ENCODE data around the gene CYSRT1. TPM values are rescaled to one million over a fixed set of nuclear protein-coding genes. Genes with fewer than 3 reads are reported as not detected.

The CYSRT1 gene, protein sequence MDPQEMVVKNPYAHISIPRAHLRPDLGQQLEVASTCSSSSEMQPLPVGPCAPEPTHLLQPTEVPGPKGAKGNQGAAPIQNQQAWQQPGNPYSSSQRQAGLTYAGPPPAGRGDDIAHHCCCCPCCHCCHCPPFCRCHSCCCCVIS
- total RNA-seq = not detected

DNA sequence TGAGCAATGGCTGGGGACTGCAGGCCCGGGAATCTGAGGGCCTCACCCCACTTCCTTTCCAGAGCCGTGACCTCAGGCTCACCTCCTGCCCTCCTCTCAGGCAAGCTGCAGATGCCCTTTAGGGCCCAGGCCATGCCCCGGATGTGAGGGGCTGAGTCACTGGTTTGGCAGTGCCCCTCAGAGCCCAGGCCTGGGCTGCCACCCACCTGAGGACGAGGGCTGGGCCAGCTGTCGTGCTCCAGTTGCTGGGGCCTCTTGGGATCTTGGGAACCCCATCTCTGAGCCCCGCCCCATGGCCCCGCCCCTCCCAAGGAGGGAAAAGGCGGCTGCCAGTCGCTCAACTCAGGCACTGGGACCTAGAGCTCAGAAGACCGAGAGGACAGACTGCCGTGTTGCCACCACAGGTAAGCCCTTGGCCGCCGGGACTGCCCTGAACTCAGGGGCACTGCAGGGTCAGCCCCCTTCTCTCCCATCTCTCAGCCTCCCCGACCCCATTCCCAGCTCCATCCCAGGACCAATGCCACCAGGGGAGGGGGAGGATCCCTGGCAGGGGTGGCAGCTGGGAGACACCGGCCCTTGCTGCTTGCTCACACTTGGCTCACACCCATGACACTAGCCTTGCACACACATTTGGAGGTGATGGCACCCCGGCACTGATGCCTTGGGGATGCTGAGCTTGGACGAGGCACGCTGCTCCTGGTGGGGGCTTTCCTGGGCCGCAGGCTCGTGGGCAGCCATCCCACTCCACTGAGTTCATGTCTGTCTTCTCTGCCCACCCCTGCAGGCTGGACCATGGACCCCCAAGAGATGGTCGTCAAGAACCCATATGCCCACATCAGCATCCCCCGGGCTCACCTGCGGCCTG lies at the start of gene CYSRT1:
Gene CYSRT1, plus strand, starts transcription at position 345 of the 865 bp plus-strand sequence. Its CDS starts 448 bp downstream, at position 793.

DNA sequence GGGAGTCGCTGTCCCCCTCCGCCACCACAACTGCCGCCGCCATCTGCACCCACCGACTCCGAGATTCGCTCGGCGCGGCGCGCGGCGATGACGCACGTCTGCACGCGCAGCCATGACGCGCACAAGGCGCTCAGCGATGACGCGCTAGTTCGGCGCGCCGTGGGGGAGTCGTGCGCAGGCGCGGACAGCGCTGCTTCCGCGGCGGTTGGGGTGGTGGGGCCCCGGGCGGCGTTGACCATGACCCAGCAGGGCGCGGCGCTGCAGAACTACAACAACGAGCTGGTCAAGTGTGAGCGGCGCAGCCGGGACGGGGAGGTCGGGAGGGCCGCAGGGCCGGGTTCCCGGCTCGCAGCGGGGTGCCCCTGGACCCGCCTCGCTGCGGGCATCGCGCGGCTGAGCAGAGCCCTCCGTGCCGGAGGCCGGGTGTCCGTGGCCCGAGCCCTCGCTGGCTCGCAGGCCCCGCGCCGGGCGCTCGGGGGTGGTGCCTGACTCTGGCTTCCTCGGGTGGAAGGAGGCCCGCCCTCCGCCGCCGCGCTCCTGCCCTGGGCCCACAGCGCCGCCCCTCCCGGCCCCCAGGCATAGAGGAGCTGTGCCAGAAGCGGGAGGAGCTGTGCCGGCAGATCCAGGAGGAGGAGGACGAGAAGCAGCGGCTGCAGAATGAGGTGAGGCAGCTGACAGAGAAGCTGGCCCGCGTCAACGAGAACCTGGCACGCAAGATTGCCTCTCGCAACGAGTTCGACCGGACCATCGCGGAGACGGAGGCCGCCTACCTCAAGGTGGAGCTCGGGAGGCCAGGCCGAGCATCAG lies 36.3 kb upstream of the CYSRT1 start, which contains the start of the genes ANAPC2 and SSNA1:
Gene ANAPC2, minus strand, starts transcription at position 71 of the 807 bp plus-strand sequence. Its CDS starts 28 bp downstream, at position 43.
Gene SSNA1, plus strand, starts transcription at position 187 of the 807 bp plus-strand sequence. Its CDS starts 51 bp downstream, at position 238.

DNA sequence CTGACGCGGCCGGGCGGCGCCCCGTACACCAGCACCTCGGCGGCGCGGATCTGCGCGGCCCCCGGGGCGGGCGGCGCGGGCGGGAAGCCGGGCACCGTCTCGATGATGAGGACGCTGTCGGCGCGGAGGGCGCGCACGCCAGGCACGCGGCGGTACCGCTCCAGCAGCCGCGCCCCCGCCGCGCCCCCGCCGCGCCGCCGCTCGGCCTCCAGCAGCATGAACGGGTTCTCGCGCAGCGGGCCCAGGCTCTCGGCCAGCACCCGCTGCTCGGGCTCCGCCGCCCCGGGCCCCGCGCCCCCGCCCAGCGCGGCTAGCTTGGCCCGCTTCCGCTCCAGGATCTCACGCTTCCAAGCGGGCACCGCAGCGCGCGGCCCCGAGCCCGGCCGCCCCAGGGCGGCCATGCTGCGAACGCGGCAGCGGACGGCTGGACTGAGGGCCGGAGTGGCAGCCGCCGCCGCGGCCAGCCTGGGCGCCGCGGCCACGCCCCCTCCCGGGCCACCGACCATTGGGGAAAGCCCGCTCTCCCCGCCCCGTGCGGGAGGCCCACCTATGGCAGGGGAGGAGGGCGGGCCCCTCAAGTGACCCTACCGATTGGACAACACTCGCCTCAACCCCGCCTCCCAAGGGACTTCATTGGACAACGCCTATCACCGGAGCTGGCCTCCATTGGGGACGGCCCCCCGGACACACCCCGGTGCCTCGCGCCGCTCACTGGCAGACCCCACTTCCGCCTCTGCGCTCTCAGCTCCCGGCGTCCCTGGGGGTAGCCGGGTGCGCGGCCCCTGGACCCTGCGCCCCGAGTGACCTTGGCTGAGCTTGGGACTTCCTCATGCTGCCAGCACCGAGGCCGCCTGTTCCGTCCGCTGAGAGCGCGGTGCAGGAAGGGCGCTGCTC lies 24.4 kb upstream of the CYSRT1 start, which contains the start of gene TPRN:
Gene TPRN, minus strand, starts transcription at position 431 of the 894 bp plus-strand sequence. Its CDS starts 30 bp downstream, at position 401.

DNA sequence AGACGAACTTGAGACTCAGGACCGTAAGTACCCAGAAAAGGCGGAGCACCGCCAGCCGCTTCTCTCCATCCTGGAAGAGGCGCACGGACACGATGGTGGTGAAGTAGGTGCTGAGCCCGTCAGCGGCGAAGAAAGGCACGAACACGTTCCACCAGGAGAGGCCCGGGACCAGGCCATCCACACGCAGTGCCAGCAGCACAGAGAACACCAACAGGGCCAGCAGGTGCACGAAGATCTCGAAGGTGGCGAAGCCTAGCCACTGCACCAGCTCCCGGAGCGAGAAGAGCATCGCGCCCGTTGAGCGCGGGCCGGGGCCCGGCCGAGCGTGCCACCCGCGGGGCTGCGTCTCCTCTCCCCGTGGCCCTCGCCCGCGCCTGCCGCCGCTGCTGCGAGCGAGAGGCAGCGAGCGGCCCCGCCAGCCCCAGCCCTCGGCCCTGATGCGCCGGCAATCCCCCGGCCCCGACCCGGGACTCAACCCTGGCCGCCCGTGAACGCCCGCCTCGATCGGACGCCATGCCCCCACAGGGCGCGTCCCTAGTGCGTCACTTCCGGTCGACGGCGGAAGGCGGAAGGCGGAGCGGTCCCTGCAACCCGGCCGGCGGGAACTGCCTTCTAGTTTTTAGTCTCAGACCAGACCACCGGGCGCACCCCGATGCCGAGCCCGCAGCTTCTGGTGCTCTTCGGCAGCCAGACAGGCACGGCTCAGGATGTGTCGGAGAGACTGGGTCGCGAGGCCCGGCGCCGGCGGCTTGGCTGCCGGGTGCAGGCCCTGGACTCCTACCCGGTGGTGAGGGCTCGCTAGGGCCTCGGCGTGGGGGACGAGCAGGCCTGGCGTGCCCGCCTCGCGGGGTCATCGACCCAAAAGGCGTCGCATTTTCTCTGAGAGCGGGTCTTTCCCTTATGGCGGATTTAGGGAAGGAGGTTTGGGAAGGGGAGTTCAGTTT lies 19.6 kb upstream of the CYSRT1 start, which contains the start of the genes NDOR1 and TMEM203:
Gene NDOR1, plus strand, starts transcription at position 575 of the 944 bp plus-strand sequence. Its CDS starts 78 bp downstream, at position 653.
Gene TMEM203, minus strand, starts transcription at position 523 of the 944 bp plus-strand sequence. Its CDS starts 234 bp downstream, at position 289.

DNA sequence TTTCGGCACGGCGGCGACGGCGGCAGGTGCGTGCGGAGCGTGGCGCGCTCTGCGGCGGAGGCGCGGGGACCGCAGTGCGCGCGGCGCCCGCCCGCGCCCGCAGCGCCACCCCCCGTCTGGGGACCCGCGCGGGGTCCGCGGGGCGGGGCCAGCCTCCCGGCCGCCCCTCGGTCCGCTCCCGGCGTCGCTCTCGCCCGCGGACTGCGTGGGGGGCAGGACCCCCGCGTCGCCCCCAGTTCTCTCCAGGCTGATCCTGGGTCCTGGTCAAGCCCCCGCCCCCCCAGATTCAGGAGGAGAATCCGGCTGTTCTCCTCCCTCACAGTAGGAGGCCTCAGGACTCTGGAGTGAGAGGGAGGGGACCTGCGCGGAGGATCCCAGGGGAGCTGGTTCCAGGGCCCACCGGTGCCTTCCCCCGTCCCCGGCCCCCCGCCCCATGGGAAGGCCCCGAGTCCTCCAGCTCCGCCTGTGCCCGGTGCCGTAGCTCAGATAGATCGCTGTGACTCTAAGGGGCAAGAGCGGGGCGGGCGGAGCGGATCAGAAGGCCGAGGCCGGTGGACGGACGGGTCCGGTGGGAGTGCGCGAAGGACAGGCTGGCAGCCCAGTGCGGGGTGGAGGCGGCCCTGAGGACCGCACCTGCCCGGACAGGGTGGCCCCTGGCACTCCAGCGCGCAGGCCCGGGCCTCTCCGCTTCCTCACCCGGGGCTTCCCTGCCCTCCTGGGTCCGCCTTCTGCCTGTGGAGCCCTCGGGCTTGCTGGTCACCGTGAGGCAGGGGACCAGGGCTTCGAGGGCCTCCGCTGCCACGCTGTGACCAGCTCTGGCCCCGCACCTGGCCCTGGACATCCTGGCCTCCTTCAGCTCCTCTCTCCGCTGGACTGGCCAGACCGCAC lies 2.5 kb upstream of the CYSRT1 start, which contains the start of gene RNF208:
Gene RNF208, minus strand, starts transcription at position 51 of the 888 bp plus-strand sequence. CDS start 1,028 bp downstream, outside the sequence.

DNA sequence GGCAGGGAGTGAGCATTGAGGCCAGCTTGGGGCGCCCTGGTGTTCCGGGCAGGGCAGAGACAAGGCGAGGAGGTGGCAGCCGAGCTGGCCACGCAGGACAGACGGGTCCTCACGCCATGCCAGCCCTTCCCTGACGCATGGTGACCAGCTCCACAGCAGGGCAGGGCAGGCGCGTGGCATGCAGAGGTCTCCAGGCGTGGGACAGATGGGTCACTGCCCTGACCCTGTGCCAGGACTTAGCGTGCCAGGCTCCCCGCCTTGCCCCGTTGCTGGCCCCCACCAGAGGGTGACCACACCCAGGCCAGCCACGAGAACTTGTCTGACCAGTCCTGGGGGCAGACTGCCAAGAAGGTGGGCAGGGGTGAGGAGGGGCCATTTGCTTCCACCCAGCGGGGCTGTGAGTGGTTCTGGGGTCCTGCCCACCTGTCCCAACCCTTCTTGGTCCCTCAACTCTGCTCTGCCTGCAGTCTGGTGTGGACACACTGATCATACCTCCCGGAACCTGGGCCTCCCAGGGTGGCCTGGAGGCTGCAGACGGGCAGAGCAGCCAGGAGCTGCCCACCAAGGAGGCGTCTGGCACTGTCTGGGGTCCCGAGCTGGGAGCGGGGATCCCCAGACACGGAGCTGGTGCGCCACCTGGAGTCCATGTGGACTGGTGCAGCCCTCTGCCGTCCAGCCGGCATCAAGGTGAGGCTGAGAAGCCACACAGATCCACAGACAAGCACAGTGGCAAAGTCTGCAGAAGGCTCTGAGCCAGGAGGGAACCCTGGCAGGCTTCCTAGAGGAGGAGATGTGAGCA lies 2.3 kb downstream of the CYSRT1 start, which contains the start of gene RNF224:
Gene RNF224, plus strand, starts transcription at position 449 of the 799 bp plus-strand sequence. CDS start 834 bp downstream, outside the sequence.

DNA sequence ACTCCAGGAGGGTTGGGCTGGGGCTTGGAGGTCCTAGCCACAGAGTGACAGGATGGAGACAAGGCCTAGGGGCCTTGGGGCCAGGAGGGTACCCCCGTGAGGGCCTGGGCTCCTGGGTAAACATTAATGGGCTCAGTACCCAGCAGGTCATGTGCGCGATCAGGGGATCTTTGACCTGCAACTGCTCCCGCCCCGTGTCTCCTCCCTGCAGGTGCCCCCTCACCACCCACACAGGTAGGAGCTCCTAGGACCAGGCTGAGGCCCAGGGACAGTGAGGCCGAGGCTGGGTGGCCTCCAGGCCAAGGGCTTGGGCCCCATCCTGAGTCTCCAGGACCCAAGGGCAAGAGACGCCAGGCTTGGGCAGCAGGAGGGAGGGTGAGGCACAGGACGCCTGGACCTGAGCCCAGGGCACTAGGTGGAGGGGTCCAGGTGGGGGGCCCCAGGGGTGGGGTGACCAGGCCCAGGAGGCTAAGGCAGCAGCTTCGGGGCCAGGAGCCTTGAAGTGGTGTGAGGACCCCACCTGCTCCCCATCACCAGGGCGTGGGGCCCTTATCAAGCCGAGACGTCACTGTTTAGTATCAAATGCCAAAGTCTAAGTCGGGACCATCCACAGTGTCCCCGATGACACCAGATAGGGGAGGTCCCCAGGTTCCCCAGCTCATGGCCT lies 5.9 kb downstream of the CYSRT1 start, which contains the start of gene SLC34A3:
Gene SLC34A3, plus strand, starts transcription at position 197 of the 667 bp plus-strand sequence. CDS start 802 bp downstream, outside the sequence.

DNA sequence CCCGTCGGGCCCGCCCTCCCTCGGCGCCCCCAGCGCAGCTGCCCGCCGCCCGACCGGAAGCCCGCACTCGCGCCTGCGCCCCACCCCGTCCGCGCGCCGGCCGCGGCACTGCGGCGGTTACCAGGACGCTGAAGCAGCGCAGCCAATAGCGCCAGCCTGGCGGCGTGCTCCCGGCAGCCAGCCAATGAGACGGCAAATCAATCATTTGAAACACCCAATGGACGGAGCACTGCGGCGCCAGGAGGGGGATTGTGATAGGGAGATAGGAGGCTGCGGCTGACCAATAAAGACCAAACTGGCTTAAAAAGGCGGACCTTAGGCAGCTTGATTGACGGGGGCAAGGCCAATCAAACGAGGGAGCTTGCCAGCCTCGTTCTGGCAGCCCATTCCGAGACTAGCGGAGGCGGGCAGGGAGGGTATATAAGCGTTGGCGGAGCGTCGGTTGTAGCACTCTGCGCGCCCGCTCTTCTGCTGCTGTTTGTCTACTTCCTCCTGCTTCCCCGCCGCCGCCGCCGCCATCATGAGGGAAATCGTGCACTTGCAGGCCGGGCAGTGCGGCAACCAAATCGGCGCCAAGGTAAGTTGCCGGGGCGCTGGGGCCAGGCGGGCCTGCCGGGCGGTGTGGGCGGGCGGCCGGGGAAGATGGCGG lies 16.0 kb downstream of the CYSRT1 start, which contains the start of gene TUBB4B:
Gene TUBB4B, plus strand, starts transcription at position 447 of the 649 bp plus-strand sequence. Its CDS starts 74 bp downstream, at position 521.

DNA sequence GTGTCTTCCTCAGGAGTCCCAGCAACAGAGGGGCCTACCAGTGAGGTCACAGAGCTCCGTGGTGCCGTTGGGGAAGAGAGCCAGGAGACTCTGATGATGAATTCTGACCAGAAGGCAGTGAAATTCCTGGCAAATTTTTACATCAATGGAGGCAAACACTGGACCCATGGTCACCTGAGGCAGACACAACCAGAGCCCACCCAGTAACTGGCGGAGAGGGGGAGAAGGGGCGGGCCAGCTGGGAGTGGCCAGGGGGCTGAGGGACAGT lies 26.2 kb downstream of the CYSRT1 start, which contains the start of gene STPG3:
Gene STPG3, plus strand, starts transcription at position 93 of the 268 bp plus-strand sequence. Its CDS starts 1 bp downstream, at position 94.

DNA sequence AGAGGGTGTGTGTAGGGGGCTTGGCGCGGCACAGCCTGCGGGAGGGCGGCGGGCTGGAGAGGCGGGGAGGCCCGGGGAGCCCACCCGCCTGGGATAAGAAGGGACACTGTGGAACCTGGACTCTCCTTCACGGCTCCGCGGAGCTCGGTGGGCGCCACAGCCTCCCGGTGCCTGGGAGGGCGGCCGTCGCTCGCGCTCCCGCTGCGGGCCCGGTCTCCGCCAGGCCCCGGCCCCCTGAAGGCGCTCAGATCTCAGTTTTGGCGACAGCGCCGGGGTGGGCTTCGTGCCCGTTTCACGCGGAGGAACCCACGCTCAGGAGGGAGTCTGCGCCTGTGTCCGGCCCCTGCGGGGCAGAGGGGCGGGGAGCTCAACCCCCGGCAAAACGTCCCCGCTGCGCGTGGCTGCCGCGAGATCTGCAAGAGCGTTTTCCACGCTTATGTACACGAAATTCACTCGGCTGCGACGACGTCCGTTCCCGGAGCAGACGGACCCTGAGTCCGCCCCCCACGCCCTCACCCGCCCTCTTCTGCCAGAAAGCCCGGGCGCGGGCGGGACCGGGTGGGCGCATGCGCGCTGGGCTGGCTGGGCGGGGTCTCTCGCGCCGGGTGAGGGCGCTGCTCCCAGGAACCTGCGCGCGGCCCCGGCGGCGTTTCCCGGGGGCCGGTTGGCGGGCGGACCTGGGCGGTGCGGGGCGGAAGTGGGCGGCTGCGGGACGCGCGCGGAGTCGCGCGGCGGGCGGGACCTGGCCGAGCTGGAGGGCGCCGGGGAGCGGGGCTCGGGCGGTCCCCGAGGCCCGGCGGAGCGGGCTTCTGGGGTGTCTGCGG lies 29.9 kb downstream of the CYSRT1 start, which contains the start of gene NELFB:
Gene NELFB, plus strand, starts transcription at position 704 of the 824 bp plus-strand sequence.

Other genes with a start within 250 kb of the CYSRT1 start
- 11.9 TPM for gene PTGDS, start 247.7 kb upstream of the CYSRT1 start, total RNA-seq
- 0.94 TPM for gene LCNL1, start 242.2 kb upstream of the CYSRT1 start, total RNA-seq
- 14.7 TPM for gene PAXX, start 232.8 kb upstream of the CYSRT1 start, total RNA-seq
- not detected for gene CLIC3, start 228.6 kb upstream of the CYSRT1 start, total RNA-seq
- 45.4 TPM for gene ABCA2, start 196.9 kb upstream of the CYSRT1 start, total RNA-seq
- gene FUT7, start 193.1 kb upstream of the CYSRT1 start, total RNA-seq = not detected
- gene NPDC1, start 179.0 kb upstream of the CYSRT1 start, total RNA-seq = 34.4 TPM
- gene ENTPD2, start 171.1 kb upstream of the CYSRT1 start, total RNA-seq = 0.63 TPM
- 2.5 TPM for gene SAPCD2, start 154.6 kb upstream of the CYSRT1 start, total RNA-seq
- gene UAP1L1, start 147.7 kb upstream of the CYSRT1 start, total RNA-seq = 0.63 TPM
- 72.6 TPM for gene MAN1B1, start 138.2 kb upstream of the CYSRT1 start, total RNA-seq
- 36.6 TPM for gene DPP7, start 110.4 kb upstream of the CYSRT1 start, total RNA-seq
- gene GRIN1, start 86.0 kb upstream of the CYSRT1 start, total RNA-seq = 63.5 TPM
- gene LRRC26, start 55.1 kb upstream of the CYSRT1 start, total RNA-seq = 0.31 TPM
- not detected for gene TMEM210, start 53.1 kb upstream of the CYSRT1 start, total RNA-seq
- gene ANAPC2, start 36.6 kb upstream of the CYSRT1 start, total RNA-seq = 39.1 TPM
- gene SSNA1, start 36.5 kb upstream of the CYSRT1 start, total RNA-seq = 21.3 TPM
- gene TPRN, start 24.4 kb upstream of the CYSRT1 start, total RNA-seq = 7.5 TPM
- 31.6 TPM for gene TMEM203, start 19.5 kb upstream of the CYSRT1 start, total RNA-seq
- gene NDOR1, start 19.5 kb upstream of the CYSRT1 start, total RNA-seq = 6.9 TPM
- 1.9 TPM for gene RNF208, start 2.9 kb upstream of the CYSRT1 start, total RNA-seq
- gene RNF224, start 2.3 kb downstream of the CYSRT1 start, total RNA-seq = not detected
- gene SLC34A3, start 5.7 kb downstream of the CYSRT1 start, total RNA-seq = not detected
- 88.9 TPM for gene TUBB4B, start 16.1 kb downstream of the CYSRT1 start, total RNA-seq
- gene STPG3, start 26.1 kb downstream of the CYSRT1 start, total RNA-seq = not detected
- 34.4 TPM for gene NELFB, start 30.2 kb downstream of the CYSRT1 start, total RNA-seq
- gene TOR4A, start 52.6 kb downstream of the CYSRT1 start, total RNA-seq = 0.31 TPM
- gene NRARP, start 77.1 kb downstream of the CYSRT1 start, total RNA-seq = 5.0 TPM
- gene EXD3, start 198.0 kb downstream of the CYSRT1 start, total RNA-seq = 36.9 TPM
- gene NOXA1, start 198.2 kb downstream of the CYSRT1 start, total RNA-seq = 2.5 TPM
- gene ENTPD8, start 216.2 kb downstream of the CYSRT1 start, total RNA-seq = not detected
- gene NSMF, start 234.2 kb downstream of the CYSRT1 start, total RNA-seq = 66.7 TPM